ENCODE measurements around the gene TMEM132D. TPM values are rescaled to one million over a fixed set of nuclear protein-coding genes. Genes with fewer than 3 reads are reported as not detected.

The TMEM132D gene
- total and polyA plus RNA-seq, 4 donors: 0.01 to 0.14 (median 0.08) TPM

DNA sequence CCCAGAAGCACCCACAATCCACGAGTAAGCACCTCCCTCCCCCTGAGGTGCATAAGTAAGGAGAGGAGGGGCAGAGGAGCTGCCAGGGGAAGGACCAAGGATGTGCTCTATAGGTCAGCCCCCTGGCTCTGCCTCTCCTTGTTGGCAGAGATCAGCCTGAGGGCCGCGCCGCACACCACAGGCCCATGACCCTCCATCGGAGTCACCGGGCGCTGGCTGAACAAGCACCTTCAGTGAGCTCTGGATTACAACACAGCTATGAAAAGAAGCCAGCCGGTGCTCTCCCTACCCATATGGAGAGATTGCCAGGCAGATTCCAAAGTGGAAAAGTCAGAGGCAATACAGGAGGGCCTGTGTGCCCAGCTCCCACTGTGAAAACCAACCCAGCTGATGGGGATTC lies 793.2 kb downstream of the TMEM132D start:
- H3K9ac ChIP-seq (ENCODE audit: low read depth in 1 of 2, low read length in 2 of 2): no peak overlapping the region
- TF ChIP-seq RXRA (IDR thresholded peaks at IDR 0.05): no peak
- TF ChIP-seq SP1 (IDR thresholded peaks at IDR 0.05): no peak
- TF ChIP-seq FOXA1 (IDR thresholded peaks at IDR 0.05): no peak
- TF ChIP-seq, protein P1, sequence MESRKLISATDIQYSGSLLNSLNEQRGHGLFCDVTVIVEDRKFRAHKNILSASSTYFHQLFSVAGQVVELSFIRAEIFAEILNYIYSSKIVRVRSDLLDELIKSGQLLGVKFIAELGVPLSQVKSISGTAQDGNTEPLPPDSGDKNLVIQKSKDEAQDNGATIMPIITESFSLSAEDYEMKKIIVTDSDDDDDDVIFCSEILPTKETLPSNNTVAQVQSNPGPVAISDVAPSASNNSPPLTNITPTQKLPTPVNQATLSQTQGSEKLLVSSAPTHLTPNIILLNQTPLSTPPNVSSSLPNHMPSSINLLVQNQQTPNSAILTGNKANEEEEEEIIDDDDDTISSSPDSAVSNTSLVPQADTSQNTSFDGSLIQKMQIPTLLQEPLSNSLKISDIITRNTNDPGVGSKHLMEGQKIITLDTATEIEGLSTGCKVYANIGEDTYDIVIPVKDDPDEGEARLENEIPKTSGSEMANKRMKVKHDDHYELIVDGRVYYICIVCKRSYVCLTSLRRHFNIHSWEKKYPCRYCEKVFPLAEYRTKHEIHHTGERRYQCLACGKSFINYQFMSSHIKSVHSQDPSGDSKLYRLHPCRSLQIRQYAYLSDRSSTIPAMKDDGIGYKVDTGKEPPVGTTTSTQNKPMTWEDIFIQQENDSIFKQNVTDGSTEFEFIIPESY (IDR thresholded peaks at IDR 0.05): no peak
- TF ChIP-seq RAD21 (IDR thresholded peaks at IDR 0.05): no peak
- TF ChIP-seq ATF3 (IDR thresholded peaks at IDR 0.05): no peak
- TF ChIP-seq YY1 (IDR thresholded peaks at IDR 0.05): no peak
- TF ChIP-seq HNF4A (conservative IDR thresholded peaks at IDR 0.05): no peak
- TF ChIP-seq REST (IDR thresholded peaks at IDR 0.05): no peak
- no peak for TF ChIP-seq NR2F2 (IDR thresholded peaks at IDR 0.05)
- TF ChIP-seq, protein P2, sequence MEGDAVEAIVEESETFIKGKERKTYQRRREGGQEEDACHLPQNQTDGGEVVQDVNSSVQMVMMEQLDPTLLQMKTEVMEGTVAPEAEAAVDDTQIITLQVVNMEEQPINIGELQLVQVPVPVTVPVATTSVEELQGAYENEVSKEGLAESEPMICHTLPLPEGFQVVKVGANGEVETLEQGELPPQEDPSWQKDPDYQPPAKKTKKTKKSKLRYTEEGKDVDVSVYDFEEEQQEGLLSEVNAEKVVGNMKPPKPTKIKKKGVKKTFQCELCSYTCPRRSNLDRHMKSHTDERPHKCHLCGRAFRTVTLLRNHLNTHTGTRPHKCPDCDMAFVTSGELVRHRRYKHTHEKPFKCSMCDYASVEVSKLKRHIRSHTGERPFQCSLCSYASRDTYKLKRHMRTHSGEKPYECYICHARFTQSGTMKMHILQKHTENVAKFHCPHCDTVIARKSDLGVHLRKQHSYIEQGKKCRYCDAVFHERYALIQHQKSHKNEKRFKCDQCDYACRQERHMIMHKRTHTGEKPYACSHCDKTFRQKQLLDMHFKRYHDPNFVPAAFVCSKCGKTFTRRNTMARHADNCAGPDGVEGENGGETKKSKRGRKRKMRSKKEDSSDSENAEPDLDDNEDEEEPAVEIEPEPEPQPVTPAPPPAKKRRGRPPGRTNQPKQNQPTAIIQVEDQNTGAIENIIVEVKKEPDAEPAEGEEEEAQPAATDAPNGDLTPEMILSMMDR (IDR thresholded peaks at IDR 0.05; ENCODE audit: low read depth, low read length, missing input control): no peak
- TF ChIP-seq, protein P3, sequence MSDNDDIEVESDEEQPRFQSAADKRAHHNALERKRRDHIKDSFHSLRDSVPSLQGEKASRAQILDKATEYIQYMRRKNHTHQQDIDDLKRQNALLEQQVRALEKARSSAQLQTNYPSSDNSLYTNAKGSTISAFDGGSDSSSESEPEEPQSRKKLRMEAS (IDR thresholded peaks at IDR 0.05): no peak
- no peak for TF ChIP-seq EGR1 (IDR thresholded peaks at IDR 0.05; ENCODE audit: low read depth in 2 of 2)
- no peak for TF ChIP-seq JUND (IDR thresholded peaks at IDR 0.05)
- no peak for TF ChIP-seq FOXA2 (IDR thresholded peaks at IDR 0.05)
- TF ChIP-seq HNF4G (IDR thresholded peaks at IDR 0.05): no peak
- TF ChIP-seq GABPA (IDR thresholded peaks at IDR 0.05 in 1 of 2, conservative IDR thresholded peaks at IDR 0.05 in 1 of 2): no peak
- peaks cover 0 to 5% (median 2%) of the 10 kb centered on the region in 4 donors for H3K9me3 ChIP-seq (ENCODE audit: control insufficient read depth in 4 of 4, low read length in 3 of 4)
- no peak overlapping the region for H3K4me3 ChIP-seq (ENCODE audit: low read depth in 1 of 3, low read length in 3 of 3)
- WGBS: 85% methylated on average over 8 of the region's 8 CpGs
- H3K27me3 ChIP-seq (ENCODE audit: control insufficient read depth in 4 of 4, insufficient read depth in 4 of 4, low read length in 3 of 4): peaks cover 0 to 4% (median 0%) of the 10 kb centered on the region in 4 donors
- no peaks in the 10 kb centered on the region for H3K36me3 ChIP-seq (ENCODE audit: control insufficient read depth in 4 of 4, insufficient read depth in 3 of 4, low read depth in 1 of 4, low read length in 3 of 4)
- no peaks in the 10 kb centered on the region for H3K4me1 ChIP-seq (ENCODE audit: control insufficient read depth in 4 of 4, insufficient read depth in 4 of 4, low read length in 3 of 4)
- DNase-seq (ENCODE audit: low spot score): no peak
- no peak overlapping the region for H3K27ac ChIP-seq (ENCODE audit: low read depth in 1 of 2, low read length in 2 of 2)

Data from liver (tissue), 9 donors.